Measurements from ENCODE around the gene QSOX1.

GRCh38 chr1:180168786-180169639, 14.3 kb downstream of the QSOX1 start:
- peak; percentile 22 to 52 (median 23) for TF ChIP-seq CTCF (IDR thresholded peaks at IDR 0.05)
- TF ChIP-seq EP300 (IDR thresholded peaks at IDR 0.05), result no peak
- TF ChIP-seq POLR2A (IDR thresholded peaks at IDR 0.05; ENCODE audit: low read depth), result no peak

Measured in esophagus muscularis mucosa (tissue), 4 donors.